Epithelial cell of proximal tubule (primary cell): ENCODE measurements around the gene NUDT16L1. TPM values are rescaled to one million over a fixed set of nuclear protein-coding genes. Genes with fewer than 3 reads are reported as not detected.

Experiments
- DNase-seq: peaks from one replicate; pipeline ENCODE4 v3.0.0-alpha.2; 2011; ENCODE audit warnings: low read depth
- H3K4me3 ChIP-seq: 2 replicates; pipeline ENCODE4 v1.5.1; 2011; ENCODE audit warnings: low read depth, mild to moderate bottlenecking, low read length
- CTCF ChIP-seq: conservative IDR thresholded peaks from 2 replicates; pipeline ENCODE4 v1.5.1; 2012; ENCODE audit warnings: low read depth, mild to moderate bottlenecking, low read length
- total RNA-seq: library from RNA; depleted of rRNA; stranded (reverse); fragments of >200 nt; gene quantifications from 2 replicates; pipeline ENCODE4 v1.2.3, GENCODE V29; 2015

NUDT16L1 gene
- total RNA-seq, 1 donor from 2014 or later, result 23.8 TPM

- TF ChIP-seq CTCF, result no peak
- DNase-seq, result no peak
- no peak overlapping the region for H3K4me3 ChIP-seq
Measured at GRCh38 chr16:4687946-4688673, 5.3 kb upstream of the NUDT16L1 start.

- H3K4me3 ChIP-seq, result no peak overlapping the region
- TF ChIP-seq CTCF, result no peak
- DNase-seq, result no peak
Measured at GRCh38 chr16:4688674-4689045, 4.7 kb upstream of the NUDT16L1 start.

- TF ChIP-seq CTCF, result no peak
- H3K4me3 ChIP-seq, result no peak overlapping the region
Measured at GRCh38 chr16:4689091-4689671, 4.2 kb upstream of the NUDT16L1 start.

GRCh38 chr16:4689864-4690704 lies 3.3 kb upstream of the NUDT16L1 start:
- TF ChIP-seq CTCF, result no peak
- DNase-seq, result no peak
- no peak overlapping the region for H3K4me3 ChIP-seq

More at GRCh38 chr16:4689091-4689671, 4.2 kb upstream of the NUDT16L1 start:
- DNase-seq, result no peak

GRCh38 chr16:4690946-4691665 lies 2.3 kb upstream of the NUDT16L1 start:
- TF ChIP-seq CTCF, result no peak
- no peak for DNase-seq
- H3K4me3 ChIP-seq, result no peak overlapping the region

- TF ChIP-seq CTCF, result no peak
- no peak for DNase-seq
- no peak overlapping the region for H3K4me3 ChIP-seq
Measured at GRCh38 chr16:4691666-4692412, 1.5 kb upstream of the NUDT16L1 start.
